Measurements from ENCODE around the gene FOSL2. TPM values are rescaled to one million over a fixed set of nuclear protein-coding genes. Genes with fewer than 3 reads are reported as not detected.

The FOSL2 gene
- total RNA-seq, 1 experiment from 2014 or later, result 44.8 TPM

GRCh38 chr2:28375742-28376631, 16.7 kb upstream of the FOSL2 start (continued):
- TF ChIP-seq ATF3 (IDR thresholded peaks at IDR 0.05), result no peak
- no peak for TF ChIP-seq POLR2AphosphoS5 (IDR thresholded peaks at IDR 0.05; ENCODE audit: low read depth, low read length)
- TF ChIP-seq SIN3A (IDR thresholded peaks at IDR 0.05; ENCODE audit: low read depth), result no peak
- TF ChIP-seq SP1 (IDR thresholded peaks at IDR 0.05; ENCODE audit: low read depth), result no peak
- TF ChIP-seq RAD21 (IDR thresholded peaks at IDR 0.05; ENCODE audit: low read depth), result no peak
- TF ChIP-seq CTCF (IDR thresholded peaks at IDR 0.05 in 2 of 3, conservative IDR thresholded peaks at IDR 0.05 in 1 of 3; ENCODE audit: borderline replicate concordance in 1 of 3, insufficient read depth in 1 of 3, low read depth in 2 of 3, low read length in 2 of 3), result no peak
- TF ChIP-seq ZFX (IDR thresholded peaks at IDR 0.05), result no peak

- Histone ChIP-seq H3K36me3 (ENCODE audit: control insufficient read depth in 1 of 2, insufficient read depth in 2 of 2, low read length in 2 of 2) (no peaks in the 10 kb centered on the region), H3K4me1 (ENCODE audit: control insufficient read depth in 1 of 2, insufficient read depth in 2 of 2, low read length in 2 of 2) (peaks cover 7 to 20% of the 10 kb centered on the region in 2 experiments; a peak in 2 of 4 replicates), H3K4me3 (replicated peaks in 1 of 2; ENCODE audit: low read depth in 1 of 2, low read length in 2 of 2) (no peak overlapping the region), H3K9me2 (ENCODE audit: insufficient read depth) (no peaks in the 10 kb centered on the region), H4K20me1 (ENCODE audit: insufficient read depth) (no peaks in the 10 kb centered on the region), H3K27ac (ENCODE audit: low read depth, low read length) (no peak overlapping the region), H3K4me2 (ENCODE audit: low read length) (no peak overlapping the region), H3K79me2 (ENCODE audit: insufficient read depth, low read length) (no peaks in the 10 kb centered on the region), H3K9me3 (ENCODE audit: control insufficient read depth in 1 of 2, insufficient read depth in 1 of 2, low read depth in 1 of 2, low read length in 2 of 2) (no peaks in the 10 kb centered on the region), H2AFZ (ENCODE audit: low read depth, low read length, poor library complexity, severe bottlenecking) (no peak overlapping the region), H3K27me3 (ENCODE audit: insufficient read depth, low read length) (no peaks in the 10 kb centered on the region), H3K9ac (ENCODE audit: low read length) (no peak overlapping the region)
- ATAC-seq (0 out of 2 replicates have a peak, but pooled peaks have one; percentile 30), DNase-seq (ENCODE audit: low read depth, low spot score) (no peak)
- no TSS peak for BruUV-seq (replicated peaks)
- ChIA-PET POLR2A (no interaction called here), CTCF (no interaction called here), RAD21 (ENCODE audit: low non-redundant PET in 1 of 2, low total read pairs in 2 of 2, uncharacterized antibody in 2 of 2, unreplicated experiment in 2 of 2) (no interaction called here)
- intact Hi-C loops (cut with micrococcal nuclease), result no loop called here
- TF ChIP-seq CEBPB (IDR thresholded peaks at IDR 0.05; ENCODE audit: low read depth) (no peak), SIN3A (IDR thresholded peaks at IDR 0.05; ENCODE audit: low read depth) (no peak), SP1 (IDR thresholded peaks at IDR 0.05; ENCODE audit: low read depth) (no peak), TCF7L2 (IDR thresholded peaks at IDR 0.05; ENCODE audit: borderline replicate concordance, extremely low read depth, insufficient read depth, insufficient read length) (no peak), EGR1 (IDR thresholded peaks at IDR 0.05; ENCODE audit: low read depth) (no peak), ZBTB33 (IDR thresholded peaks at IDR 0.05; ENCODE audit: extremely low read depth, insufficient replicate concordance, low read length) (no peak), FOSL1 (IDR thresholded peaks at IDR 0.05; ENCODE audit: low read depth) (no peak), MAX (IDR thresholded peaks at IDR 0.05) (no peak), POLR2AphosphoS5 (IDR thresholded peaks at IDR 0.05; ENCODE audit: low read depth, low read length) (no peak), CBX3 (IDR thresholded peaks at IDR 0.05; ENCODE audit: low read depth) (no peak), RAD21 (IDR thresholded peaks at IDR 0.05; ENCODE audit: low read depth) (no peak), ELF1 (IDR thresholded peaks at IDR 0.05; ENCODE audit: borderline replicate concordance, low read depth) (no peak), EZH2 (IDR thresholded peaks at IDR 0.05) (no peak)
Measured at GRCh38 chr2:28377195-28377816, 15.4 kb upstream of the FOSL2 start.

Data from HCT116 (cell line).